ENCODE results near the gene MYH11.

MYH11 gene

GRCh38 chr16:15773968-15774367 is 82.9 kb downstream of the MYH11 start:
- DNase-seq = no peak

GRCh38 chr16:15772579-15773293 is 84.1 kb downstream of the MYH11 start:
- no peak for DNase-seq

- DNase-seq = no peak
These were observed 85.1 kb downstream of the MYH11 start for GRCh38 chr16:15771694-15772093.

GRCh38 chr16:15770512-15770911 is 86.3 kb downstream of the MYH11 start:
- DNase-seq = no peak

GRCh38 chr16:15770107-15770506 is 86.7 kb downstream of the MYH11 start:
- no peak for DNase-seq

- no peak for DNase-seq
These were observed 87.6 kb downstream of the MYH11 start for GRCh38 chr16:15769239-15769638.

- no peak for DNase-seq
These were observed 88.6 kb downstream of the MYH11 start for GRCh38 chr16:15768201-15768600.

- no peak for DNase-seq
These were observed 89.9 kb downstream of the MYH11 start for GRCh38 chr16:15766918-15767317.

- DNase-seq = peak; percentile 6
These were observed 90.9 kb downstream of the MYH11 start for GRCh38 chr16:15765880-15766279.

- no peak for DNase-seq
These were observed 91.7 kb downstream of the MYH11 start for GRCh38 chr16:15765116-15765515.

GRCh38 chr16:15764112-15764511 is 92.7 kb downstream of the MYH11 start:
- no peak for DNase-seq

GRCh38 chr16:15760129-15760528 is 96.7 kb downstream of the MYH11 start:
- no peak for DNase-seq

- no peak for DNase-seq
These were observed 97.8 kb downstream of the MYH11 start for GRCh38 chr16:15759070-15759469.

GRCh38 chr16:15757630-15758251 is 99.1 kb downstream of the MYH11 start:
- no peak for DNase-seq

- no peak for DNase-seq
These were observed 99.8 kb downstream of the MYH11 start for GRCh38 chr16:15757077-15757386.

GRCh38 chr16:15754821-15755534 is 101.8 kb downstream of the MYH11 start:
- DNase-seq = no peak

- DNase-seq = no peak
These were observed 103.9 kb downstream of the MYH11 start for GRCh38 chr16:15752717-15753488.

- no peak for DNase-seq
These were observed 104.9 kb downstream of the MYH11 start for GRCh38 chr16:15751940-15752339.

GRCh38 chr16:15749985-15750384 is 106.8 kb downstream of the MYH11 start:
- DNase-seq = no peak

- no peak for DNase-seq
These were observed 107.5 kb downstream of the MYH11 start for GRCh38 chr16:15749371-15749770.

GRCh38 chr16:15748654-15749053 is 108.2 kb downstream of the MYH11 start:
- no peak for DNase-seq

- DNase-seq = no peak
These were observed 108.9 kb downstream of the MYH11 start for GRCh38 chr16:15747937-15748336.

GRCh38 chr16:15746332-15746731 is 110.5 kb downstream of the MYH11 start:
- no peak for DNase-seq

- DNase-seq = no peak
These were observed 113.2 kb downstream of the MYH11 start for GRCh38 chr16:15743657-15744056.

Data from activated gamma-delta T cell treated with Interleukin-2 at 50 U/mL for 16 hours (primary cell).